Smooth muscle cell (in vitro differentiated cells): Measurements from ENCODE around the gene DNHD1. TPM values are rescaled to one million over a fixed set of nuclear protein-coding genes. Genes with fewer than 3 reads are reported as not detected.

Source experiments
- DNase-seq: peaks from one replicate; lab custom pipeline; 2025; ENCODE audit not compliant: unreplicated experiment; lab: John Stamatoyannopoulos, UW
- H2AFZ ChIP-seq: fragments of 200-600 bp; sonication (generic); 2 replicates; pipeline ENCODE4 v1.6.0; 2016; ENCODE audit warnings: antibody characterized with exemption, low read depth, mild to moderate bottlenecking
- H3F3A ChIP-seq: fragments of 200-600 bp; sonication (generic); 2 replicates; pipeline ENCODE4 v1.6.0; 2017; ENCODE audit warnings: antibody characterized with exemption, low read depth
- H3K27ac ChIP-seq: fragments of 200-600 bp; sonication (generic); 2 replicates; pipeline ENCODE4 v1.5.1; 2016; ENCODE audit warnings: low read depth, mild to moderate bottlenecking
- H3K27me3 ChIP-seq: fragments of 200-600 bp; sonication (generic); 2 replicates; pipeline ENCODE4 v1.6.1; 2016; ENCODE audit warnings: low read depth, mild to moderate bottlenecking
- H3K36me3 ChIP-seq: fragments of 200-600 bp; sonication (generic); 2 replicates; pipeline ENCODE4 v1.5.1; 2016; ENCODE audit warnings: low read depth
- H3K4me1 ChIP-seq: fragments of 200-600 bp; sonication (generic); 2 replicates; pipeline ENCODE4 v1.5.1; 2016; ENCODE audit warnings: low read depth
- H3K4me2 ChIP-seq: fragments of 200-600 bp; sonication (generic); 2 replicates; pipeline ENCODE4 v1.6.0; 2016; ENCODE audit warnings: mild to moderate bottlenecking
- H3K4me3 ChIP-seq: fragments of 200-600 bp; sonication (generic); 2 replicates; pipeline ENCODE4 v1.5.1; 2016; ENCODE audit warnings: mild to moderate bottlenecking
- H3K79me2 ChIP-seq: fragments of 200-600 bp; sonication (generic); 2 replicates; pipeline ENCODE4 v1.6.0; 2016; ENCODE audit warnings: low read depth, mild to moderate bottlenecking
- H3K9ac ChIP-seq: fragments of 200-600 bp; sonication (generic); 2 replicates; pipeline ENCODE4 v1.6.0; 2016; ENCODE audit warnings: low read depth
- H3K9me3 ChIP-seq: fragments of 200-600 bp; sonication (generic); replicated peaks from 2 replicates; pipeline ENCODE4 v1.5.1; 2016; ENCODE audit warnings: low read depth
- H4K20me1 ChIP-seq: fragments of 200-600 bp; sonication (generic); 2 replicates; pipeline ENCODE4 v1.6.0; 2016; ENCODE audit warnings: low read depth
- CTCF ChIP-seq: fragments of 200-600 bp; sonication (generic); IDR thresholded peaks from 2 replicates; pipeline ENCODE4 v1.5.1; 2017; ENCODE audit warnings: borderline replicate concordance, mild to moderate bottlenecking, antibody characterized with exemption; ENCODE audit not compliant: insufficient read depth, poor library complexity, severe bottlenecking
- WGBS: methylation state at CpG from one replicate; pipeline ENCODE4 v1.1.7; 2016; ENCODE audit warnings: low lambda C conversion rate; 5-methylcytosine and 5-hydroxymethylcytosine counted together
- polyA plus RNA-seq: library from polyadenylated mRNA; unstranded; fragments of >200 nt; fragmentation: Nextera tagmentation; extraction: Ambion mirVana; gene quantifications from 2 replicates; pipeline ENCODE4 v1.2.1, GENCODE V29; 2016
- total RNA-seq: library from RNA; depleted of rRNA; stranded (reverse); fragments of >200 nt; gene quantifications from 2 replicates; pipeline ENCODE4 v1.2.3, GENCODE V29; 2014

The DNHD1 gene
- total and polyA plus RNA-seq, 2 experiments from 2014 or later = 5.5 to 9.1 TPM

GRCh38 chr11:6566704-6567370 is 69.8 kb downstream of the DNHD1 start:
- Histone ChIP-seq H3K27me3 (no peaks in the 10 kb centered on the region), H3K36me3 (no peaks in the 10 kb centered on the region), H4K20me1 (no peaks in the 10 kb centered on the region), H2AFZ (no peak overlapping the region), H3K4me2 (no peak overlapping the region), H3K9me3 (no peaks in the 10 kb centered on the region), H3F3A (no peaks in the 10 kb centered on the region), H3K4me1 (no peaks in the 10 kb centered on the region), H3K79me2 (no peaks in the 10 kb centered on the region), H3K4me3 (no peak overlapping the region), H3K27ac (no peak overlapping the region), H3K9ac (no peak overlapping the region)
- WGBS = 95% methylated on average over 13 of the region's 13 CpGs
- no peak for DNase-seq
- TF ChIP-seq CTCF = no peak

DNA sequence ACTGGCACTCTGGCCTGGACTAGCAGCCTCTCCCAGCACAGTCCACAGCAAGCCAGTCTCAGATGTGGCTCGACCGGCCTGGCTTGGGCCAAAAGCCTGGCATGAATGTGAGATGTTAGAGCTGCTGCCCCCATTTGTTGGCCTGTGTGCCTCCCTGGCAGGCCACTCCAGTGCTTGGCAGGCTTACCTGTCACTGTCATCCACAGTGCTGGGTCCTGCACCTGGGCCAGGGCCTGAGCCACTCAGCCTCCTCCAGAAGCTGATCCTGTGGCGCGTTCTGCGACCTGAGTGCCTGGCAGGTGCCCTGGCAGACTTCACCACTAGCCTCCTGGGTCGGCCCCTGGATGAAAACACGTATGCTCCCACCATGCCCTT is 70.3 kb downstream of the DNHD1 start:
- no peaks in the 10 kb centered on the region for H3K9me3 ChIP-seq
- no peaks in the 10 kb centered on the region for H4K20me1 ChIP-seq
- H3K9ac ChIP-seq = no peak overlapping the region
- WGBS = 97% methylated on average over 7 of the region's 7 CpGs
- H3K36me3 ChIP-seq = no peaks in the 10 kb centered on the region
- no peaks in the 10 kb centered on the region for H3K79me2 ChIP-seq
- H3K4me2 ChIP-seq = no peak overlapping the region
- no peaks in the 10 kb centered on the region for H3K27me3 ChIP-seq
- no peak for TF ChIP-seq CTCF
- H3K4me1 ChIP-seq = no peaks in the 10 kb centered on the region
- no peak overlapping the region for H2AFZ ChIP-seq
- no peaks in the 10 kb centered on the region for H3F3A ChIP-seq
- H3K4me3 ChIP-seq = no peak overlapping the region
- DNase-seq = no peak
- H3K27ac ChIP-seq = no peak overlapping the region

DNA sequence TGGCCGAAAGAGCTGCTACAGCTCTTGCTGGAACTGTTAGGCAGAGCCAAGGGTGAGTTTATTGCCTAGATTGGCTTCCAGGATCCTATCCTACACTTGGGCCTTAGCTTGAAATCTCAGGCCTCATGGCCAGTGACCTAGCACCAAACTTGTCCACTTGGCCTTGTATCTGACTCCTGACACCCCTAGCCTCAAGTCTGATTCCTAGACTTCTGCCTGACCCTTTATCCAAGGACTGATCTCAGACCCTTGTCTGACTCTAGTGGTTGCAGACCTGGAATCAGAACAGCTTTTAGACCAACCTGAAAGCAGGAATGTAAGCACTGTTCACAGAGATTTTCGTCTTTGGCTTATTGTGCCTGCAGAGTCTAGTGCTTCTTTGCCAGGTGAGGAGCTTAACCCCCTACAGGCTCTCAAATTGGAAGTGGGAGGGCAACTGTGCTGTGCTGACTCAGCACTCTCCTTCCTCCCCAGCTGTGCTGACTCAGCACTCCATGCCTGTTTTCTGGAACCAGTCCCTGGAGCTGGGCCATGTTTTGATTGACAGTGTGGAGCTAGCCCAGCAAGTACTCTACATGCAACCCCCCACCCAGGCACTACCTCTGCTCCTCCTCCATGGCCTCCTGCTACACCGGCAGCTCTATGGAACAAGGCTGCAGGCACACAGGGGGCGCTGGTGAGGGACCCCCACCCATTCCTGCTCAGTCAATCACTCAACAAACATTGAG is 71.3 kb downstream of the DNHD1 start:
- no peaks in the 10 kb centered on the region for H4K20me1 ChIP-seq
- no peaks in the 10 kb centered on the region for H3F3A ChIP-seq
- H3K4me1 ChIP-seq = no peaks in the 10 kb centered on the region
- no peak overlapping the region for H3K27ac ChIP-seq
- H3K4me2 ChIP-seq = no peak overlapping the region
- no peaks in the 10 kb centered on the region for H3K79me2 ChIP-seq
- H3K27me3 ChIP-seq = no peaks in the 10 kb centered on the region
- no peak overlapping the region for H3K4me3 ChIP-seq
- no peaks in the 10 kb centered on the region for H3K9me3 ChIP-seq
- H3K36me3 ChIP-seq = no peaks in the 10 kb centered on the region
- H3K9ac ChIP-seq = no peak overlapping the region
- no peak for DNase-seq
- TF ChIP-seq CTCF = no peak
- WGBS = 84% methylated on average over 4 of the region's 4 CpGs
- H2AFZ ChIP-seq = no peak overlapping the region
